ENCODE data around the gene IL17RB. TPM values are rescaled to one million over a fixed set of nuclear protein-coding genes. Genes with fewer than 3 reads are reported as not detected.

The IL17RB gene, protein sequence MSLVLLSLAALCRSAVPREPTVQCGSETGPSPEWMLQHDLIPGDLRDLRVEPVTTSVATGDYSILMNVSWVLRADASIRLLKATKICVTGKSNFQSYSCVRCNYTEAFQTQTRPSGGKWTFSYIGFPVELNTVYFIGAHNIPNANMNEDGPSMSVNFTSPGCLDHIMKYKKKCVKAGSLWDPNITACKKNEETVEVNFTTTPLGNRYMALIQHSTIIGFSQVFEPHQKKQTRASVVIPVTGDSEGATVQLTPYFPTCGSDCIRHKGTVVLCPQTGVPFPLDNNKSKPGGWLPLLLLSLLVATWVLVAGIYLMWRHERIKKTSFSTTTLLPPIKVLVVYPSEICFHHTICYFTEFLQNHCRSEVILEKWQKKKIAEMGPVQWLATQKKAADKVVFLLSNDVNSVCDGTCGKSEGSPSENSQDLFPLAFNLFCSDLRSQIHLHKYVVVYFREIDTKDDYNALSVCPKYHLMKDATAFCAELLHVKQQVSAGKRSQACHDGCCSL
- under 0.01 and 0.17 TPM in 2 replicates for total RNA-seq

GRCh38 chr3:53846134-53846850 lies at the start of gene IL17RB, which contains the start of gene CHDH:
TSS of gene IL17RB (plus strand) at chr3:53846568. CDS start at chr3:53846589, 21 bp downstream.
TSS of gene CHDH (minus strand) at chr3:53846419. CDS start at chr3:53824008, 22,411 bp downstream.

DNA sequence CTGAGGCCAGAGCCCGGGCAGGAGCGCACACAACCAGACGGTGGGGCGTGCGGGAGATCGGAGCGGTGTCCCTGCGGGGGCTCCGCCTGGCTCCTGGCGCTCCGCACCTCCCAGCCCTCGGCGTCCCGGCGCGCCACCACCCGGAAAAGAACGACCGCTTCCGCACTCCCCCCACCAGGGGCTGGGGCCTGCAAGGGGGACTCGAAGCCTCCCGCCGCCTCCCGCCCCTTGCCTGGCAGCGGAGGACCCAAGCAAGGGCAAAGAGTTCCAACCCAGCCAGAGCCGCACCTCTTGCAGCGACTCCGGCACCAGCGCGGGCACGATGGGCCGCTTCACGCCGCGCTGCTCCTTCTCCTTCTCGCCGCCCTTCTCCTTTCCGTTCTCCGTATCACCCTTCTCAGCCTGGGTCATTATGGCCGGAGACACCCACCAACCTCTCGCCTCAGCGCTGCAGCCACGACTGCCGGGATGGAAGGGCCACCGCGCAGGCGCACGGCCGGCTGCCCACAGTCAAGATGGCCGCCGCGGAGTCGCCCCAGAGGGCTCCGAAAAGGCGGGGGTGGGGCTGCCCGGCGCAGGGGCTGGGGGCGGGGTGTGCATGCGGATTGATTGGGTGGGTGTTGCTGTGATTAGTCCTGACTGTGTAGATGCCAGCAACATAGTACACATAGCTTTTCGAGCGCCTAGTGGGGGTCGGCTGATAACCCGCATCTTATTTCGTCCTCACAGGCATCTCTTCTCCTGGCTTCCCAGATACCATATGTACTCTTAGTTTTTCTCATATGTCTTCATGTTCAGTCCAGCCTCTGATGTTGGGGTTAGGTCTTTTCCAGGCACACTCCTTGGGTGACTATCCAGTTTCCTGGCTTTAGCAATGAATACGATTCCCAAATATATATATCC lies 35.6 kb downstream of the IL17RB start, which contains the start of gene ACTR8:
TSS of gene ACTR8 (minus strand) at position 462 of the 903 bp plus-strand sequence. CDS start at position 411, 51 bp downstream.

GRCh38 chr3:53891497-53892285 lies 45.3 kb downstream of the IL17RB start, which contains the start of gene SELENOK:
TSS of gene SELENOK (minus strand) at chr3:53891859.

Other genes with a start within 250 kb of the IL17RB start
- gene CHDH, start 149 bp upstream of the IL17RB start, total RNA-seq, result 0.15 and 0.99 TPM in 2 replicates
- 35.2 and 60.4 TPM in 2 replicates for gene ACTR8, start 35.6 kb downstream of the IL17RB start, total RNA-seq
- gene SELENOK, start 45.3 kb downstream of the IL17RB start, total RNA-seq, result 10.9 and 21.8 TPM in 2 replicates

All from smooth muscle cell of trachea (primary cell).